22Rv1 (cell line): ENCODE data around the gene PADI3.

Experiments
- CTCF ChIP-seq: fragments of 450-650 bp; IDR thresholded peaks from 2 replicates; pipeline ENCODE4 v1.5.1; 2017; ENCODE audit warnings: mild to moderate bottlenecking
- ZFX ChIP-seq: fragments of 450-650 bp; IDR thresholded peaks from 2 replicates; pipeline ENCODE4 v1.6.1; 2017; ENCODE audit warnings: antibody characterized with exemption, borderline replicate concordance

GRCh38 chr1:17211377-17211776, 37.5 kb upstream of the PADI3 start:
- no peak for TF ChIP-seq CTCF
- TF ChIP-seq ZFX: no peak
